GM10266 (cell line): Measurements from ENCODE around the gene DOHH.

Experiments
- DNase-seq: peaks from one replicate; pipeline ENCODE4 v3.0.0; 2012; ENCODE audit errors: extremely low spot score
- TF ChIP-seq, protein P1 (sequence below): IDR thresholded peaks from 2 replicates; pipeline ENCODE4 v1.5.1; 2012; ENCODE audit warnings: mild to moderate bottlenecking, low read depth; ENCODE audit not compliant: control insufficient read depth, insufficient read depth; ENCODE audit errors: missing control alignments

Gene DOHH

DNA sequence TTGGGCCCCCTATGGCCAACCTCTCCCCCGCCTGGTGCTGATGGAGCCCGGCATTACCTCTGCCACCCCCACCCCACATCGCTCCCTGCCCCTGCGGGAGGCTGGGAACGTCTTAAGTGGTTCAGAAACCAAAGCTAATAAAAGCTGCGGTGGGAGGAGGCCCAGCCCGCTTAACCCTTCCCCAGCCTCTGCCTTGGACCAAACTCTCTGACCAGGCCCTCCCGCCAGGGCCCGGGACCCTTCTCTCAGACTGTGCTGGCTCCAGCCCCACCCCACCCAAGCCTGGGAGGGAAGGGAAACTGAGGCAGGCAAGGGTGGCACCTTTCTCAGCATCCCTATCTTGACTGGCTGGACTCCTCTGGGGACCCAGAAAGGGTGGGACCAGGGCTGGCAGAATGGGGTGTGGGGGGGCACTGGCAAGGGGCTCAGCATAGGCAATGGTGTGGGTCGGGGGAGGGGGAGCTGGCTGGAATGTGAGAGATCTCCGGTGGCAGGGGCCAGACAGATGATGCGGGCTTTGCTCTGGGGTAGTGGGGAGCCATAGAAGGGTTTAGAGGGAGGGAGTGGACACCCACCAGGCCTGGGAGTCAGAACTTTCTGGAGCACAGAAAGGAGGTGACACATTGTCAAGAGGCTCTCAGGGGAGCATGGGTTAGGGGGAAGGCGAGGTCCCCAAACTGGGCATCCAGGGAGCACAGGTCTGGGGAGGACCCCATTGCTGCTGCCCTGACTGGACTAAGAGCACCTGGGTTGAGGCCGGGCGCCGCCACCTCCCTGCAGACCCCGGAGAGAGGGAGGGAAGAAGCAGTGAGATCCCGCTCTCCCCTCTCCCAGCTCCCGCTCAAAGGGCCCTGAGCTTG is 42.0 kb downstream of the DOHH start:
- TF ChIP-seq, protein P1, sequence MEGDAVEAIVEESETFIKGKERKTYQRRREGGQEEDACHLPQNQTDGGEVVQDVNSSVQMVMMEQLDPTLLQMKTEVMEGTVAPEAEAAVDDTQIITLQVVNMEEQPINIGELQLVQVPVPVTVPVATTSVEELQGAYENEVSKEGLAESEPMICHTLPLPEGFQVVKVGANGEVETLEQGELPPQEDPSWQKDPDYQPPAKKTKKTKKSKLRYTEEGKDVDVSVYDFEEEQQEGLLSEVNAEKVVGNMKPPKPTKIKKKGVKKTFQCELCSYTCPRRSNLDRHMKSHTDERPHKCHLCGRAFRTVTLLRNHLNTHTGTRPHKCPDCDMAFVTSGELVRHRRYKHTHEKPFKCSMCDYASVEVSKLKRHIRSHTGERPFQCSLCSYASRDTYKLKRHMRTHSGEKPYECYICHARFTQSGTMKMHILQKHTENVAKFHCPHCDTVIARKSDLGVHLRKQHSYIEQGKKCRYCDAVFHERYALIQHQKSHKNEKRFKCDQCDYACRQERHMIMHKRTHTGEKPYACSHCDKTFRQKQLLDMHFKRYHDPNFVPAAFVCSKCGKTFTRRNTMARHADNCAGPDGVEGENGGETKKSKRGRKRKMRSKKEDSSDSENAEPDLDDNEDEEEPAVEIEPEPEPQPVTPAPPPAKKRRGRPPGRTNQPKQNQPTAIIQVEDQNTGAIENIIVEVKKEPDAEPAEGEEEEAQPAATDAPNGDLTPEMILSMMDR, result no peak
- no peak for DNase-seq

DNA sequence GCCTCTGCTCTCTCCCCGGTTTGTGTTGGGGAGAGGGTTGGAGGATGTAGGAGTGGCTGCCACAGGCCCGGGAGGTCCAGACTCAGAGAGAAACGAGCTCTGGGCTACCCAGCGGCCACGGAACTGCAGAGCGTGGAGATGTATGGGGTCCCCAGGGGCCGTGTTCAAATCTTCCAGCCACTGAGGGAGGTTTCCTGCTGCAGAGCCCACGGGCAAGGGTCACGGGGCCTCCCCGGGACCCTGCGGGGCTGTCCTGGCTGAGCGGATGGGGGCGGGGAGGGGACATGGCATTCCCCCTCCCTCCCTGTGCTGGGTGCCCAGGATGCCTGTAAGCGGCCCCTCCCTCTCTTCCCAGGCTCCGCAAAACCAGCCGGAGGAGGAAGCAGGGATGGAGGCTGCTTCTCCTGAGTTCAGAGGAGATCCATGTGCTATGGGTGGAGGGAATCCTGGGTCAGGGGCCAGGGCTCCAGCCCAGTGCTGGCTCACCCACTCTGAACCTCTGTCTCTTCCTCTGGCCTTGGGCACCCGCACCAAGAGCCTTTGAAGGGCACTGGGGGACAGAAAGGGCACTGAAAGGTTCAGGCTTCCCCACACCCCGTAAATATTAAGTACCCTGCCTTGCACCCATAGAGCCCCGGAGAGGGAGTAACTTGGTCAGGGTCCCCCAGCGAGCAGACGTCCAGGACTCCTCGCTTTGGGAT is 42.8 kb downstream of the DOHH start:
- no peak for DNase-seq
- TF ChIP-seq, protein P1, result no peak

DNA sequence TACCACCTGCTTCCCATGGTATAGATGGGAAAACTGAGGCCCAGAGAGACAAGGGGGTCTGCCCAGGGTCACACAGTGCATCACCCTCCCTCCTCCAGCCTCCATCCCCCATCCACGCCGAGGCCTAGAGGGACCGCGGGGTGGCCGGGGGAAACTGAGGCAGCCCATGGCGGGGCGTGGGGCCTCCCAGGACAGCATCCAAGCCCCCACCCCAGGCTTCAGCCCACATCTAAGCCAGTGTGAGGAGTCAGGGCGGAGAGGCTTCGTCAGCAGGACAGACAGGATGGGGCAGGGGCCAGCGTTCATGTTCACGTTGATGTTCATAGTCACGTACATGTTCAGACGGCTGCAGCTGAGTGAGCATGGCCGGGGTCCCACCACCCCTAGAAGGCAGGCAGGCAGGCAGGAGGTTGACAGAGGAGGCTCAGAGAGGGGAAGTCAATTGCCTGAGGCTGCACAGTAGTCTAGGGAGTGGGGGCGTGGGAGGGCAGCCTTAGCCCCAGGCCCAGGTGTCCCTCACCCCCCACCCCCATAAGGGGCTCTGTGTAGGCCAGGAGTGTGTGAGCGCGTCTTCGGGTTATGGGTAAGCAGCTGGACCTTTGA is 43.4 kb downstream of the DOHH start:
- TF ChIP-seq, protein P1, result no peak
- no peak for DNase-seq

DNA sequence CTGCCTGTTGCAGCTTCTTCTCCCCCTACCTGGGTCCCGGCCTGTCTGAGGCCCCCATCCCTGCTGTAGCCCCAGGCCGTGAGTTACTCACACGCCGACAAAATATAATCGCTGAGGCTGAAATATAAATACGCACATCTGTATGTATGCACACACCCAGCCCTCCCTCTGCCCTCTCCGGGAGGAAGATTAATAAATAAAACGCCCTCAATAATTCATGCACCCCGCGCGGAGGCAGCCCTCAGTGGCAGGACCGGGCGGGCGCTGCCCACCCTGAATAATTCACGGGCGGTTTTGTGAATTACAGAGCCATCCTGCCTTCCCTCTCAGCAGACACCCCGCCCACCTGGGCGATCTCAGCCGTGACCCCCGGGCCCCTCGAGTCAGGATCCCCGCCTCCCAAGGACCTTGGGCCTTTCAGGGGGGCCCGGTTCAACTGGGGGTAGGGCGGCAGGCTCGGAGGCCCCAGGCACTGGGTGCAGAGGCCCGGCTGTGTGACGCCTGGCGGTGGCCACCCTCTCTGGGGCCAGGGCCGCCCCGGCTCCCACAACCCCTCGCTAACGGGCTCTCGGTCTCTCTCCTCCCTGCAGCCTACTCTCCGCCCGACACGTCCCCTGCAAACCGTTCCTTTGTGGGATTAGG is 44.4 kb downstream of the DOHH start:
- no peak for DNase-seq
- TF ChIP-seq, protein P1, result no peak

DNA sequence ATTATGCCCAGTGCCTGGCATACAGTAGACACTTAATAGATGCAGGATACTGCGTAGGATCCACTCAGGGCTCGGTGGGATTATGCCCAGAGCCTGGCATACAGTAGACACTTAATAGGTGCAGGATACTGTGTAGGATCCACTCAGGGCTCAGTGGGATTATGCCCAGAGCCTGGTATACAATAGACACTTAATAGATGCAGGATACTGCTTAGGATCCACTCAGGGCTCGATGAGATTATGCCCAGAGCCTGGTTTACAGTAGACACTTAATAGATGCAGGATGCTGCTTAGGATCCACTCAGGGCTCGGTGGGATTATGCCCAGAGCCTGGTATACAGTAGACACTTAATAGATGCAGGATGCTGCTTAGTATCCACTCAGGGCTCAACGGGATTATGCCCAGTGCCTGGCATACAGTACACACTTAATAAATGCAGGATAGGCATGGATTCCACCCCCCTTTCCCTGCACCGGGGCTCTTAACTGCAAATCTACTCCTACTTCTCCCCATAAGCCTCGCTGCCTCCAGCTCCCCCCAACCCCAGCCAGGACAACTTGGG is 45.0 kb downstream of the DOHH start:
- no peak for DNase-seq
- TF ChIP-seq, protein P1, result no peak

DNA sequence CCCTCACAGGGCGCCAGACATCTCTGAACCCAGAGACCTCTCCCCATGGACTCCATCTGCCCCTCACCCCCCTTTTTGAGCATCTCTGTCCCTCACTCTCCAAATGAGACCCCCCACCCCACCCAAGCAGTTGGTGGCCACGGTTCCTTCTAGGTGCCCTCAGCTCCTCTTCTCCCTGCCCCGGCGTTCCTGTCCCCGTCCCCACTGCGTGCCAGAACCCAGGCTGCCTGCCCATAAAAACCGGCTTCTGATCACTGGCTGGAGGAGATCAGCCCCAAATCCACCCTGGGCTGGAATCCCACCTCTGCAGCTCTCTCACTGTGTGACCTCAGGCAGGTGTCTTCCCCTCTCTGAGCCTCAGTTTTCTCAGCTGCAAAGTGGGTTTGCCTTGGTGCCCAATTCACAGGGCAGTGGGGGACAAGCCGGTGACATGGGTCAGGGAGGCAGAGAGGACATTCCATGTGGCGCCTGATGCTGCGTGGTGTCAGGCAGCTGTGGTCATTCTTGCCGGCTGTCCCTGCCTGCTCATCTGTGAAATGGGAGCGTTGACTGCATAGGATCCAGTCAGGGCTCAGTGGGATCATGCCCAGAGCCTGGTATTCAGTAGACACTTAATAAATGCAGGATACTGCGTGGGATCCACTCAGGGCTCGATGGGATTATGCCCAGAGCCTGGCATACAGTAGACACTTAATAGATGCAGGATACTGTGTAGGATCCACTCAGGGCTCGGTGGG is 45.6 kb downstream of the DOHH start:
- DNase-seq, result no peak
- TF ChIP-seq, protein P1, result no peak
